HEK293 (cell line): ENCODE measurements around the gene DLD.

ENCODE experiments used
- CTCF ChIA-PET: fragments of 350-600 bp; formaldehyde crosslinking; extraction: SDS; loops from one replicate; lab custom pipeline; 2021; ENCODE audit warnings: antibody characterized with exemption; lab: Yijun Ruan, JAX
- POLR2A ChIA-PET: fragments of 300-600 bp; formaldehyde crosslinking; extraction: SDS; loops from one replicate; lab custom pipeline; 2020; ENCODE audit warnings: antibody characterized with exemption, inconsistent platforms; lab: Yijun Ruan, JAX
- H3K27ac ChIP-seq: fragments of 200-500 bp; sonication (Bioruptor generic); 2 replicates; pipeline ENCODE4 v1.5.1; 2014; ENCODE audit warnings: low read depth, low read length, control low read depth, inconsistent platforms; ENCODE audit errors: extremely low read depth
- H3K36me3 ChIP-seq, 2 experiments: fragments of 200-500 bp in 1 of 2; sonication (Bioruptor generic) in 1 of 2; 1 replicate in 1 of 2; 2 replicates in 1 of 2; pipeline ENCODE4 v1.5.1; 2014 to 2017; ENCODE audit warnings: inconsistent platforms in 2 of 2, low read length in 2 of 2; ENCODE audit not compliant: control insufficient read depth in 2 of 2, insufficient read depth in 1 of 2
- H3K4me1 ChIP-seq: fragments of 200-500 bp; sonication (Bioruptor generic); 2 replicates; pipeline ENCODE4 v1.5.1; 2014; ENCODE audit warnings: mild to moderate bottlenecking, low read length, inconsistent platforms; ENCODE audit not compliant: control insufficient read depth, insufficient read depth
- H3K4me3 ChIP-seq: 2 replicates; pipeline ENCODE4 v1.5.1; 2011; ENCODE audit warnings: low read depth, mild to moderate bottlenecking, control low read depth, low read length, moderate library complexity
- H3K9me3 ChIP-seq: fragments of 200-500 bp; sonication (Bioruptor generic); 2 replicates; pipeline ENCODE4 v1.5.1; 2014; ENCODE audit warnings: low read depth, low read length, inconsistent platforms; ENCODE audit not compliant: control insufficient read depth, insufficient read depth
- KLF8 ChIP-seq: fragments of 450-650 bp; formaldehyde crosslinking; IDR thresholded peaks from 2 replicates; pipeline ENCODE4 v1.5.1; 2016; ENCODE audit warnings: missing biosample characterization, missing genetic modification characterization
- TRIM28 ChIP-seq: IDR thresholded peaks from 2 replicates; pipeline ENCODE4 v1.6.1; 2011; ENCODE audit warnings: low read length, control low read depth, borderline replicate concordance
- WT1 ChIP-seq: fragments of 450-650 bp; formaldehyde crosslinking; IDR thresholded peaks from 2 replicates; pipeline ENCODE4 v1.5.1; 2016; ENCODE audit warnings: missing biosample characterization, missing genetic modification characterization
- ZBTB20 ChIP-seq: fragments of 450-650 bp; formaldehyde crosslinking; IDR thresholded peaks from 2 replicates; pipeline ENCODE4 v1.5.1; 2016; ENCODE audit warnings: missing biosample characterization, missing genetic modification characterization
- ZBTB21 ChIP-seq: fragments of 450-650 bp; formaldehyde crosslinking; IDR thresholded peaks from 2 replicates; pipeline ENCODE4 v1.5.1; 2017; ENCODE audit warnings: missing biosample characterization, missing genetic modification characterization
- ZFHX2 ChIP-seq: fragments of 450-650 bp; formaldehyde crosslinking; conservative IDR thresholded peaks from 2 replicates; pipeline ENCODE4 v1.5.1; 2016; ENCODE audit warnings: missing biosample characterization, missing genetic modification characterization
- ZNF350 ChIP-seq: fragments of 450-650 bp; formaldehyde crosslinking; IDR thresholded peaks from 2 replicates; pipeline ENCODE4 v1.5.0; 2017; ENCODE audit warnings: missing biosample characterization, mild to moderate bottlenecking, missing genetic modification characterization
- ZNF514 ChIP-seq: fragments of 450-650 bp; formaldehyde crosslinking; IDR thresholded peaks from 2 replicates; pipeline ENCODE4 v1.5.1; 2016; ENCODE audit warnings: missing biosample characterization, missing genetic modification characterization
- ZNF623 ChIP-seq: fragments of 450-650 bp; formaldehyde crosslinking; IDR thresholded peaks from 2 replicates; pipeline ENCODE4 v1.5.1; 2016; ENCODE audit warnings: missing biosample characterization, missing genetic modification characterization
- ZNF670 ChIP-seq: fragments of 450-650 bp; formaldehyde crosslinking; IDR thresholded peaks from 2 replicates; pipeline ENCODE4 v1.5.1; 2016; ENCODE audit warnings: missing biosample characterization, missing genetic modification characterization, low read depth
- ZNF701 ChIP-seq: fragments of 450-650 bp; formaldehyde crosslinking; IDR thresholded peaks from 2 replicates; pipeline ENCODE4 v1.5.1; 2016; ENCODE audit warnings: missing biosample characterization, missing genetic modification characterization
- ZNF707 ChIP-seq: fragments of 450-650 bp; formaldehyde crosslinking; IDR thresholded peaks from 2 replicates; pipeline ENCODE4 v1.5.1; 2016; ENCODE audit warnings: missing biosample characterization, missing genetic modification characterization
- TF ChIP-seq, protein P1 (sequence below): fragments of 450-650 bp; IDR thresholded peaks from 2 replicates; pipeline ENCODE4 v1.5.1; 2018; ENCODE audit warnings: missing biosample characterization, mild to moderate bottlenecking, missing genetic modification characterization
- TF ChIP-seq, protein P2 (sequence below): fragments of 450-650 bp; formaldehyde crosslinking; IDR thresholded peaks from 2 replicates; pipeline ENCODE4 v1.5.1; 2016; ENCODE audit warnings: missing biosample characterization, missing genetic modification characterization
- TF ChIP-seq, protein P3 (sequence below): fragments of 450-650 bp; formaldehyde crosslinking; IDR thresholded peaks from 2 replicates; pipeline ENCODE4 v1.5.1; 2016; ENCODE audit warnings: missing biosample characterization, missing genetic modification characterization, borderline replicate concordance
- TF ChIP-seq, protein P4 (sequence below): fragments of 450-650 bp; formaldehyde crosslinking; conservative IDR thresholded peaks from 2 replicates; pipeline ENCODE4 v1.5.1; 2016; ENCODE audit warnings: low read depth, missing biosample characterization, missing genetic modification characterization

Gene DLD

DNA sequence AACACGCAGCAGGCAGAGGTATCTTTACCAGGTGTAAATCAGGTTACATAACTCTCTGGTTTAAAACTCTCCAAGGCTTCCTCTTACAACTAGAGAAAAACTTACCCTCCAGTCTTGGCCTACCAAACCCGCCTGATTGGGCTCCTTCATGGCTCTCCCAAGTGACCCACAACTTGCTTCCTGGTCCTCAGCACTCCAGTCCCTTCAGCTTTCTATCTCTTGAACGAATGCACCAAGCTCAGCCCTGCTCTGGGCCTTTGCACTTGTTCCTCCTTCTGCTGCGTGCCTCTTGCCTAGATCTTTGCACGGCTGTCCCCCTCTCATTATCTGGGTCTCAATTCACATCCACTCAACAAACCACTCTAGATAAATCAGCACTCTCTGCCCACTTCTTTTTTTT, 32.7 kb upstream of the DLD start:
- Histone ChIP-seq H3K4me3 (no peak overlapping the region), H3K27ac (no peak overlapping the region), H3K9me3 (no peaks in the 10 kb centered on the region), H3K36me3 (no peaks in the 10 kb centered on the region), H3K4me1 (no peaks in the 10 kb centered on the region)
- ChIA-PET POLR2A (no interaction called here), CTCF (interaction anchor here (0.8 to 1.0 kb wide), 2 partner anchors 17 kb away, joined by 3 read pairs; no protein-coding TSS in a partner anchor)
- TF ChIP-seq ZNF350 (tag by site-specific recombination) (no peak), ZBTB21 (tag by site-specific recombination) (no peak), ZNF623 (tag by site-specific recombination) (no peak), ZNF514 (tag by site-specific recombination) (no peak), ZNF701 (tag by site-specific recombination) (no peak), WT1 (tag by site-specific recombination) (no peak), ZNF670 (no peak), ZNF707 (tag by site-specific recombination) (no peak), ZFHX2 (tag by site-specific recombination) (no peak), TRIM28 (no peak), KLF8 (tag by site-specific recombination) (no peak), ZBTB20 (no peak)
- TF ChIP-seq, protein P1, sequence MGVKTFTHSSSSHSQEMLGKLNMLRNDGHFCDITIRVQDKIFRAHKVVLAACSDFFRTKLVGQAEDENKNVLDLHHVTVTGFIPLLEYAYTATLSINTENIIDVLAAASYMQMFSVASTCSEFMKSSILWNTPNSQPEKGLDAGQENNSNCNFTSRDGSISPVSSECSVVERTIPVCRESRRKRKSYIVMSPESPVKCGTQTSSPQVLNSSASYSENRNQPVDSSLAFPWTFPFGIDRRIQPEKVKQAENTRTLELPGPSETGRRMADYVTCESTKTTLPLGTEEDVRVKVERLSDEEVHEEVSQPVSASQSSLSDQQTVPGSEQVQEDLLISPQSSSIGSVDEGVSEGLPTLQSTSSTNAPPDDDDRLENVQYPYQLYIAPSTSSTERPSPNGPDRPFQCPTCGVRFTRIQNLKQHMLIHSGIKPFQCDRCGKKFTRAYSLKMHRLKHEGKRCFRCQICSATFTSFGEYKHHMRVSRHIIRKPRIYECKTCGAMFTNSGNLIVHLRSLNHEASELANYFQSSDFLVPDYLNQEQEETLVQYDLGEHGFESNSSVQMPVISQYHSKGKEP (tag by site-specific recombination): no peak
- TF ChIP-seq, protein P2, sequence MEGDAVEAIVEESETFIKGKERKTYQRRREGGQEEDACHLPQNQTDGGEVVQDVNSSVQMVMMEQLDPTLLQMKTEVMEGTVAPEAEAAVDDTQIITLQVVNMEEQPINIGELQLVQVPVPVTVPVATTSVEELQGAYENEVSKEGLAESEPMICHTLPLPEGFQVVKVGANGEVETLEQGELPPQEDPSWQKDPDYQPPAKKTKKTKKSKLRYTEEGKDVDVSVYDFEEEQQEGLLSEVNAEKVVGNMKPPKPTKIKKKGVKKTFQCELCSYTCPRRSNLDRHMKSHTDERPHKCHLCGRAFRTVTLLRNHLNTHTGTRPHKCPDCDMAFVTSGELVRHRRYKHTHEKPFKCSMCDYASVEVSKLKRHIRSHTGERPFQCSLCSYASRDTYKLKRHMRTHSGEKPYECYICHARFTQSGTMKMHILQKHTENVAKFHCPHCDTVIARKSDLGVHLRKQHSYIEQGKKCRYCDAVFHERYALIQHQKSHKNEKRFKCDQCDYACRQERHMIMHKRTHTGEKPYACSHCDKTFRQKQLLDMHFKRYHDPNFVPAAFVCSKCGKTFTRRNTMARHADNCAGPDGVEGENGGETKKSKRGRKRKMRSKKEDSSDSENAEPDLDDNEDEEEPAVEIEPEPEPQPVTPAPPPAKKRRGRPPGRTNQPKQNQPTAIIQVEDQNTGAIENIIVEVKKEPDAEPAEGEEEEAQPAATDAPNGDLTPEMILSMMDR: no peak
- TF ChIP-seq, protein P3, sequence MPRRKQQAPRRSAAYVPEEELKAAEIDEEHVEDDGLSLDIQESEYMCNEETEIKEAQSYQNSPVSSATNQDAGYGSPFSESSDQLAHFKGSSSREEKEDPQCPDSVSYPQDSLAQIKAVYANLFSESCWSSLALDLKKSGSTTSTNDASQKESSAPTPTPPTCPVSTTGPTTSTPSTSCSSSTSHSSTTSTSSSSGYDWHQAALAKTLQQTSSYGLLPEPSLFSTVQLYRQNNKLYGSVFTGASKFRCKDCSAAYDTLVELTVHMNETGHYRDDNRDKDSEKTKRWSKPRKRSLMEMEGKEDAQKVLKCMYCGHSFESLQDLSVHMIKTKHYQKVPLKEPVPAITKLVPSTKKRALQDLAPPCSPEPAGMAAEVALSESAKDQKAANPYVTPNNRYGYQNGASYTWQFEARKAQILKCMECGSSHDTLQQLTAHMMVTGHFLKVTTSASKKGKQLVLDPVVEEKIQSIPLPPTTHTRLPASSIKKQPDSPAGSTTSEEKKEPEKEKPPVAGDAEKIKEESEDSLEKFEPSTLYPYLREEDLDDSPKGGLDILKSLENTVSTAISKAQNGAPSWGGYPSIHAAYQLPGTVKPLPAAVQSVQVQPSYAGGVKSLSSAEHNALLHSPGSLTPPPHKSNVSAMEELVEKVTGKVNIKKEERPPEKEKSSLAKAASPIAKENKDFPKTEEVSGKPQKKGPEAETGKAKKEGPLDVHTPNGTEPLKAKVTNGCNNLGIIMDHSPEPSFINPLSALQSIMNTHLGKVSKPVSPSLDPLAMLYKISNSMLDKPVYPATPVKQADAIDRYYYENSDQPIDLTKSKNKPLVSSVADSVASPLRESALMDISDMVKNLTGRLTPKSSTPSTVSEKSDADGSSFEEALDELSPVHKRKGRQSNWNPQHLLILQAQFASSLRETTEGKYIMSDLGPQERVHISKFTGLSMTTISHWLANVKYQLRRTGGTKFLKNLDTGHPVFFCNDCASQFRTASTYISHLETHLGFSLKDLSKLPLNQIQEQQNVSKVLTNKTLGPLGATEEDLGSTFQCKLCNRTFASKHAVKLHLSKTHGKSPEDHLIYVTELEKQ (tag by site-specific recombination): no peak
- TF ChIP-seq, protein P4, sequence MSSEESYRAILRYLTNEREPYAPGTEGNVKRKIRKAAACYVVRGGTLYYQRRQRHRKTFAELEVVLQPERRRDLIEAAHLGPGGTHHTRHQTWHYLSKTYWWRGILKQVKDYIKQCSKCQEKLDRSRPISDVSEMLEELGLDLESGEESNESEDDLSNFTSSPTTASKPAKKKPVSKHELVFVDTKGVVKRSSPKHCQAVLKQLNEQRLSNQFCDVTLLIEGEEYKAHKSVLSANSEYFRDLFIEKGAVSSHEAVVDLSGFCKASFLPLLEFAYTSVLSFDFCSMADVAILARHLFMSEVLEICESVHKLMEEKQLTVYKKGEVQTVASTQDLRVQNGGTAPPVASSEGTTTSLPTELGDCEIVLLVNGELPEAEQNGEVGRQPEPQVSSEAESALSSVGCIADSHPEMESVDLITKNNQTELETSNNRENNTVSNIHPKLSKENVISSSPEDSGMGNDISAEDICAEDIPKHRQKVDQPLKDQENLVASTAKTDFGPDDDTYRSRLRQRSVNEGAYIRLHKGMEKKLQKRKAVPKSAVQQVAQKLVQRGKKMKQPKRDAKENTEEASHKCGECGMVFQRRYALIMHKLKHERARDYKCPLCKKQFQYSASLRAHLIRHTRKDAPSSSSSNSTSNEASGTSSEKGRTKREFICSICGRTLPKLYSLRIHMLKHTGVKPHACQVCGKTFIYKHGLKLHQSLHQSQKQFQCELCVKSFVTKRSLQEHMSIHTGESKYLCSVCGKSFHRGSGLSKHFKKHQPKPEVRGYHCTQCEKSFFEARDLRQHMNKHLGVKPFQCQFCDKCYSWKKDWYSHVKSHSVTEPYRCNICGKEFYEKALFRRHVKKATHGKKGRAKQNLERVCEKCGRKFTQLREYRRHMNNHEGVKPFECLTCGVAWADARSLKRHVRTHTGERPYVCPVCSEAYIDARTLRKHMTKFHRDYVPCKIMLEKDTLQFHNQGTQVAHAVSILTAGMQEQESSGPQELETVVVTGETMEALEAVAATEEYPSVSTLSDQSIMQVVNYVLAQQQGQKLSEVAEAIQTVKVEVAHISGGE (tag by site-specific recombination): no peak
